Neutrophil (primary cell): ENCODE data around the gene TPT1.
A peak's percentile ranks its signal among the peaks of the same experiment; 100 is the strongest.
"Not testable (repeated sequence)": the region's sequence is repeated elsewhere in the genome, so short reads cannot be mapped to it uniquely, and the experiment has no call there.

ENCODE experiments used
- H3K27ac ChIP-seq: fragments of 200-600 bp; sonication (generic); 2 replicates; pipeline ENCODE4 v1.5.1; 2016; ENCODE audit warnings: mild to moderate bottlenecking, moderate library complexity
- H3K27me3 ChIP-seq: fragments of 200-600 bp; sonication (generic); 2 replicates; pipeline ENCODE4 v1.6.0; 2016; ENCODE audit warnings: mild to moderate bottlenecking
- H3K36me3 ChIP-seq: fragments of 200-600 bp; sonication (generic); 2 replicates; pipeline ENCODE4 v1.5.1; 2017
- H3K4me1 ChIP-seq, 2 experiments: fragments of 200-600 bp in 1 of 2; sonication (generic) in 1 of 2; 1 replicate in 1 of 2; 2 replicates in 1 of 2; pipeline versions ENCODE4 v1.5.1 to v1.6.1; 2013 to 2016; ENCODE audit warnings: low read depth in 1 of 2, low read length in 1 of 2, mild to moderate bottlenecking in 1 of 2, moderate library complexity in 1 of 2; ENCODE audit not compliant: control insufficient read depth in 1 of 2, insufficient read depth in 1 of 2
- H3K4me3 ChIP-seq, 2 experiments: fragments of 200-600 bp in 1 of 2; sonication (generic) in 1 of 2; 1 replicate in 1 of 2; 2 replicates in 1 of 2; pipeline ENCODE4 v1.5.1; 2013 to 2016; ENCODE audit warnings: low read depth in 1 of 2, low read length in 1 of 2, mild to moderate bottlenecking in 1 of 2, moderate library complexity in 1 of 2
- H3K9me3 ChIP-seq: fragments of 200-600 bp; sonication (generic); 2 replicates; pipeline ENCODE4 v1.5.1; 2016
- TF ChIP-seq, protein P1 (sequence below): fragments of 200-600 bp; sonication (generic); IDR thresholded peaks from 2 replicates; pipeline ENCODE4 v1.5.1; 2016; ENCODE audit warnings: antibody characterized with exemption

Gene TPT1

DNA sequence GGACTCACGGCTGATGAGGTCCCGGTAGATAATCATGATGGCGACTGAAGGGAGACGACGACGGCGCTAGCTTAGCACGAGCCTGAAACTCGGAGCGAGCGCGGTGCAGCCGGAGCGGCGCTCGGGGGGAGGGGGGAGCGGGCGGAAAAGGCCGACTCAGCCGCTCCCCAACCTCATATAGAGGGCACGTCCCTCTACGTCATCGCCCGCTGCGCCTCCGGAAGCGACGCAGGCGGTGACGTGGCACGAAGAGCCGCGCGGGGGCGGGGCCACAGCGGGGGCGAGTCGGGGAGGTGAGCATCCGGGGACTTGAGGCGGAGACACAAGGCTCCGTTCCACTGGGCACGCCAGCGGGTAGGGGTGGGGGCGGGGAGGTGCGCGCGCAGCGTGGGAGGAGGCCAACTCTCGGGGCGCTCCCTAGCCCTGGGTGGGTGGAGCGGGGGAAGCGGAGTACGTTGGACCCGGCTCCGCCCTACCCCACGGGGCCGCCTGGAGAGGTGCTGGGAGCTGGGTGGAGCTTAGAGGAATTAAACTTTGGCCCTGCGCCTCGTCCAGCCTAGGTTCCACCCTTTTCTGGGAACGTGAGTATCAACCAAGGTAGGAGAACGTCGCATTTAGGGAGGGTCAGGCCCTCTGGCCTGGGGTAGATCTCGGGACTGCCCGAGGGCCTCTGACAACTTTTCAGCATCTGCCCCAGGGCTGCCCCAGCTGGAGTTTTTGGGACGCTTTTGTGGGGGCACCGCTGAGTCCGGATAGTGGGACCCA, at the start of gene TPT1:
Gene TPT1 (minus strand): TSS at position 150 of the 765 bp plus-strand sequence. CDS start 114 bp downstream, at position 36.
- Histone ChIP-seq H3K36me3 (peaks cover 59% of the 10 kb centered on the region), H3K4me1 (peaks cover 52 to 55% of the 10 kb centered on the region in 2 experiments), H3K9me3 (no peaks in the 10 kb centered on the region), H3K27ac (peak within 1 kb of the TSS; percentile 97), H3K4me3 (peak within 1 kb of the TSS; percentile 77 to 92), H3K27me3 (no peaks in the 10 kb centered on the region)
- TF ChIP-seq, protein P1, sequence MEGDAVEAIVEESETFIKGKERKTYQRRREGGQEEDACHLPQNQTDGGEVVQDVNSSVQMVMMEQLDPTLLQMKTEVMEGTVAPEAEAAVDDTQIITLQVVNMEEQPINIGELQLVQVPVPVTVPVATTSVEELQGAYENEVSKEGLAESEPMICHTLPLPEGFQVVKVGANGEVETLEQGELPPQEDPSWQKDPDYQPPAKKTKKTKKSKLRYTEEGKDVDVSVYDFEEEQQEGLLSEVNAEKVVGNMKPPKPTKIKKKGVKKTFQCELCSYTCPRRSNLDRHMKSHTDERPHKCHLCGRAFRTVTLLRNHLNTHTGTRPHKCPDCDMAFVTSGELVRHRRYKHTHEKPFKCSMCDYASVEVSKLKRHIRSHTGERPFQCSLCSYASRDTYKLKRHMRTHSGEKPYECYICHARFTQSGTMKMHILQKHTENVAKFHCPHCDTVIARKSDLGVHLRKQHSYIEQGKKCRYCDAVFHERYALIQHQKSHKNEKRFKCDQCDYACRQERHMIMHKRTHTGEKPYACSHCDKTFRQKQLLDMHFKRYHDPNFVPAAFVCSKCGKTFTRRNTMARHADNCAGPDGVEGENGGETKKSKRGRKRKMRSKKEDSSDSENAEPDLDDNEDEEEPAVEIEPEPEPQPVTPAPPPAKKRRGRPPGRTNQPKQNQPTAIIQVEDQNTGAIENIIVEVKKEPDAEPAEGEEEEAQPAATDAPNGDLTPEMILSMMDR, result peak; percentile 53

DNA sequence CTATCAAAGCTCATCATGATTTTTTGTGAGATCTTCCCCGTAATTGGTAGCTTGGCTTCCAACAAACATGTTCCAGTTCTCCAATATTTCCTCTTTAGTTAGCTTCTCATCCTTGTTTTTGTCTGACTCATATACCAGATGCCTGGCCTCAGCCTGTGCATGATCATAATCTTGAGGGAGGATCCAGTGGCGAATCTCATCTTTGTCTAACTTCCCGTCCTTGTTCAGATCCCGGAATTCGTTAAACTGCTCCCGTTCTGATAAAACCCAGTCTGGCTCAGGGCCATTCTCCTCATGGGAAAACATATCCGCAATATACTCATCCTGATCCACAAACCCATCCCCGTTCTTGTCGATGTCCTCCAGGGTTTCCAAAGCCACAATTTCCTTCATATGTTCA, 49.4 kb upstream of the TPT1 start:
- H3K4me3 ChIP-seq, H3K4me1 ChIP-seq, H3K9me3 ChIP-seq, H3K27me3 ChIP-seq, H3K27ac ChIP-seq: not testable (repeated sequence)
- peaks cover 31% of the 10 kb centered on the region for H3K36me3 ChIP-seq

DNA sequence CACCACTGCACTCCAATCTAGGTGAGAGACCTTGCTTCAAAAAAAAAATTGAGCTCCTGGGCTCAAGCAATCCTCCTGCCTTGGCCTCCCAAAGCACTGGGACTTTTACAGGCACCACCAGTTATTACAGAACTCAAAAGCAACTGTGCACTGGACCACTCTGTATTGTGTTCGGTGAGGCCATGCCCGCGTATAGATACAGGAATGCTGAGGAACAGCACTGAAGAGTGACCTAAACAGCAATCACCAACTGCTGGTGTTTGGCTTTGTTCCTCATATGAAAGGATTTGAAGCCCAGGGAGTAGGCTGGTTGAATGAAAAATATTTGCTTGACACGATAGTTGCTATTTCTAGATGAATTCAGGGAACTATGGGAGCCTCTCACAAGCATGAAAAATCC, 47.7 kb upstream of the TPT1 start:
- no peaks in the 10 kb centered on the region for H3K4me1 ChIP-seq
- no peak overlapping the region for H3K4me3 ChIP-seq
- no peaks in the 10 kb centered on the region for H3K27me3 ChIP-seq
- H3K9me3 ChIP-seq, result no peaks in the 10 kb centered on the region
- TF ChIP-seq, protein P1, result no peak
- no peak overlapping the region for H3K27ac ChIP-seq
- peaks cover 32% of the 10 kb centered on the region for H3K36me3 ChIP-seq

DNA sequence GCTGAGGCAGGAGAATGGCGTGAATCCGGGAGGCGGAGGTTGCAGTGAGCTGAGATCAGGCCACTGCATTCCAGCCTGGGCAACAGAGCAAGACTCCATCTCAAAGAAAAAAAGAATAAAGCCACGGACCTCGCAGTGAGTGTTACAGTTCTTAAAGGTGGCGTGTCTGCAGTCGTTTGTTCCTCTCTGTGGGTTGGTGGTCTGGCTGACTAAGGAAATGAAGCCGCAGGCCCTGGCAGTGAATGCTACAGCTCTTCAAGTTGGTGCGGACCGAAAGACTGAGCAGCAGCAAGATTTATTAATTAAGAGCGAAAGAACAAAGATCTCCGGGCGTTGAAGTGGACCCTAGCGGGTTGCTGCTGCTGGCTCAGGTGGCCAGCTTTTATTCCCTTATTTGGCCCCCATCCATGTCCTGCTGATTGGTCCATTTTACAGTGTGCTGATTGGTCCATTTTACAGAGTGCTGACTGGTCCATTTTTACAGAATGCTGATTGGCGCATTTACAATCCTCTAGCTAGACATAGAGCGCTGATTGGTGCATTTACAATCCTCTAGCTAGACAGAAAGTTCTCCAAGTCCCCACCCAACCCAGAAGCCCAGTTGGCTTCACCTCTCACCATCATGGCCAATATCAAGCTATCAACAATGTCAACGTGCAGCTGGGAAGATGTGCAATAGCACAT, 46.1 kb upstream of the TPT1 start:
- not testable (repeated sequence) for H3K4me1 ChIP-seq, H3K9me3 ChIP-seq, H3K27ac ChIP-seq, H3K4me3 ChIP-seq, H3K27me3 ChIP-seq
- H3K36me3 ChIP-seq, result peaks cover 25% of the 10 kb centered on the region

DNA sequence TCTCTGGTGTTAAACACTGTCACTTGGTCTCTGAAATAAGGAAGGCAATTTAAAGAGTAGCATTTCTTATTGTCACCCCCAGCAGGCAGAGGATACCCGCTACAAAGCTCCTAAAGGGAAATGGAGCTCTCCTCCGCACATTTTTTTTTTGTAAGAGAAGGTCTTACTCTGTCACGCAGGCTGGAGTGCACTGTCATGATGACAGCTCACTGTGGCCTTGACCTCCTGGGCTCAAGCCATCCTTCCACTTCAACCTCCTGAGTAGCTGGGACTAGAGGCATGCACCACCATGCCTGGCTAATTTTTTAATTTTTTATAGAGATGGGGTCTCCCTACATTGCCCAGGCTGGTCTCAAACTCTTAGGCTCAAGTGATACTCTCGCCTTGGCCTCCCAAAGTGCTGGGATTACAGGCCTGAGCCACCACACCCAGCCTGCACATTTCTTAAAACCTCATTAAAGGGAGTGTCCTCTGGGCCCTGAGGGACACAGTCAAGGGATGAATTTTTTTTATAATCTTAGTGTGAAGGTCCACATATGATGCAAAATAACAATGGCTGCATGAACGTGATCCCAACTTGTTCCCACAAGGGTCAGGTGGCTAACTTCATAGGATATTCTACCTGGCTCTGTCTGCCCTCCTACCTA, 45.0 kb upstream of the TPT1 start:
- no peaks in the 10 kb centered on the region for H3K9me3 ChIP-seq
- H3K4me3 ChIP-seq, result no peak overlapping the region
- H3K27me3 ChIP-seq, result no peaks in the 10 kb centered on the region
- no peaks in the 10 kb centered on the region for H3K4me1 ChIP-seq
- H3K27ac ChIP-seq, result no peak overlapping the region
- TF ChIP-seq, protein P1, result no peak
- H3K36me3 ChIP-seq, result peaks cover 19% of the 10 kb centered on the region

DNA sequence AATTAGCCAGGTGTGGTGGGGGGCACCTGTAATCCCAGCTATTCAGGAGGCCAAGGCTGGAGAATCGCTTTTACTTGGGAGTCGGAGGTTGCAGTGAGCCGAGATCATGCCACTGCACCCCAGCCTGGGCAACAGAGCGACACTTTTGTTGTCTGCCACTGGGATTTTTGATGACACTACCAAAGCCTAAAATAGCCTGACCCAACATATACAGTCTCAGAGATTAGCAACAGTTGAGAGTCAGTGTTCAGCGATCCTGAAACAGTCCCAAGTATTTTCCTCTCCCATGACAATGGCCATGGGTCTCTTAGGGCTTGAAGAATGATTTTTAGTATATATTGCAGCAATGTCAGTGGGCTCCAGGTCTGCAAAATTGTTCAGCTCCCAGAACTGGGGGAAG, 44.3 kb upstream of the TPT1 start:
- Histone ChIP-seq H3K36me3 (peaks cover 13% of the 10 kb centered on the region), H3K27ac (no peak overlapping the region), H3K4me1 (no peaks in the 10 kb centered on the region), H3K4me3 (no peak overlapping the region), H3K27me3 (no peaks in the 10 kb centered on the region), H3K9me3 (no peaks in the 10 kb centered on the region)
- TF ChIP-seq, protein P1, result no peak
